ENCODE results near the gene RPL13.

The RPL13 gene

GRCh38 chr16:89545044-89545830 is 15.2 kb upstream of the RPL13 start:
- no peak for TF ChIP-seq CTCF (IDR thresholded peaks at IDR 0.05; ENCODE audit: low read depth, low read length)
- no peak for DNase-seq (ENCODE audit: extremely low read depth, low read depth)

GRCh38 chr16:89545831-89546574 is 14.5 kb upstream of the RPL13 start:
- no peak for DNase-seq (ENCODE audit: extremely low read depth, low read depth)
- no peak for TF ChIP-seq CTCF (IDR thresholded peaks at IDR 0.05; ENCODE audit: low read depth, low read length)

GRCh38 chr16:89546781-89547180 is 13.7 kb upstream of the RPL13 start:
- DNase-seq (ENCODE audit: extremely low read depth, low read depth), result no peak
- no peak for TF ChIP-seq CTCF (IDR thresholded peaks at IDR 0.05; ENCODE audit: low read depth, low read length)

GRCh38 chr16:89547291-89547690 is 13.2 kb upstream of the RPL13 start:
- DNase-seq (ENCODE audit: extremely low read depth, low read depth), result no peak
- no peak for TF ChIP-seq CTCF (IDR thresholded peaks at IDR 0.05; ENCODE audit: low read depth, low read length)

GRCh38 chr16:89547860-89548259 is 12.6 kb upstream of the RPL13 start:
- TF ChIP-seq CTCF (IDR thresholded peaks at IDR 0.05; ENCODE audit: low read depth, low read length), result no peak
- no peak for DNase-seq (ENCODE audit: extremely low read depth, low read depth)

GRCh38 chr16:89548344-89549006 is 12.0 kb upstream of the RPL13 start:
- no peak for DNase-seq (ENCODE audit: extremely low read depth, low read depth)
- TF ChIP-seq CTCF (IDR thresholded peaks at IDR 0.05; ENCODE audit: low read depth, low read length), result no peak
